Glomerular visceral epithelial cell (primary cell): ENCODE measurements around the gene DNAH7.

ENCODE experiments used
- DNase-seq: peaks from one replicate; pipeline ENCODE4 v3.0.0-alpha.2; 2016; ENCODE audit errors: extremely low spot score

Gene DNAH7

DNA sequence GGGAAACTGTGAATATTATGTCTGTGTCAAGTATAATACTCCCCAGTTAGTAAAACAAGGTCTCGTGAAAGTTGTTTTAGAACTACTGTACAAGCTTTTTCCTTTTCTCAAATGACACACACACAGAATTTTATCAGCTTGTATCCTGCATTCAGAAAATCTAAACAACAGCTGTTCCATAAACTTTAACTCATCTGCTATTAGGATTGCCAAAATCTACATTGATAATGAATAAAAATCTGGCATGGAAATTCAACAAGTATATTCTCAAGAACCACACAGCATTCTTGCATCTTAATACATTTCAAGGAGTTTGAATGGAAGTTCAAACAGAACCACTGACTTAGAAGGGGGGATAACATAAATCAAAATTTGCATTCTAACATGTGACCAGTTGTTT, 260.4 kb downstream of the DNAH7 start:
- no peak for DNase-seq

DNA sequence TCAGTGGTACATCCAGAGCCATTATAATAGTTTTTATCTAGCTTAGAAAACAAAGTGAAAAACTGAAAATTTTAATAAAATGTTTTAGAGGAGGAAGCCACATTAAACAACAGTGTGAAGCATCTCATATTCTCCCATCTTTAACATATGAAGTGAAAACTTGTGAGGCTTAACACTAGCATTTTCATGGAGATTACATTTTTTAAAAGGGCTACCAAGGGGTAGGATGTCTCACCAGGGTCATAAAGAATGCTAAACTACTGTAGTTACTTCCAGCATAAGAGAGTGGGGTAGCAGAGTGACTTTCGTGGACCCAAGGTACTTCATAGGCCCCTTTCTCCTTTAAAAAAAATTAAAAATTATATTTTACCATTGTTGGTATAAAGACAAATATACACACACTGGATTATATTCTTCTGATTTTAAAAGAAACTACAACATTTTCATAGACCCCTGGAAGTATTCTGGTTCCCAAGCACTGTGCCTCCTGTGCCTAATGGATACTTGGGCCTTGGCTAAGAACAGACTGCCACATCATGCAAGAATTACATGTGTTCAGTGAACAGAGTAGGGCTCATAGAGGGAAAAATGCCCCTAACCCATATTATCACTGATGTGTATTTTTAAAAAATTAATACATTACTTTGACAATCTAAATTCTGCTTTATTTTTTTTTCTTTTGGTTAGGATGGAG, 263.2 kb downstream of the DNAH7 start:
- DNase-seq = no peak

DNA sequence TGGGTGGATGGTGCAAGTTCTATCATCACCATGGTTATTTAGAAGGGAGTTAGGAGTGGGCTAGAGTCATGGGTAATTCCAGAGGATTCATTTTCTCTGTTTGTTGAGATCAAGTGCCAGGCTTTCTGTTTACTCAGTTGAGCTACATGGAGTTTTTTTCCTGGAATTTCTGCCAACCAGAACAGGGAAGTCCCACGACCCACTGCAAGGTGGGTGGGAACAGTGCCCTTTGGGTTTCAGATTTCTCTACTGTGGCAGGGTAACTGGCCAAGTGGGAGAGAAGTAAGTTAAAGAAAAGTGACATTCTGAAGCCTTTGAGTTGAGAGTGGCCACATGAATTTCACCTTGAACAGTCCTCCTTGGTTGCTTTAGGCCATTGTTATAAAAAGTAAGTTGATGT, 272.8 kb downstream of the DNAH7 start:
- no peak for DNase-seq

DNA sequence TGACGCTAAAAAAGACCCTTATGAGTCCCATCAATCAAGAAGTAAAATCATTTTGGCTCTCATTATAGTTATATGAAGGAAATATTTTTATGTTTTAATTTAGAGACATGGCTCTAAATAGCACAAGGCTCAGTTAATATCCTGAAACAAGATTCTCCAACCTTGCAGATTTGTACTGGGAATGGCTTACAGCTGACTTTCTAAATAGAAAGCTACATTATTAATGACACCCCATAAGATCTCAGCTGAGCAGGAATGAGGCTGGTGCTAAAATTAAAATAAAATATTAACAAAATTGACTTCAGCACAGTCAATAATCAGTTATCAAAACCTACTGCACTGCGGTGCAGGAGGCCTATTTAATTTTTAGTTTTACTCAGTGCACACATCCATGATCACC, 274.8 kb downstream of the DNAH7 start:
- DNase-seq = no peak

DNA sequence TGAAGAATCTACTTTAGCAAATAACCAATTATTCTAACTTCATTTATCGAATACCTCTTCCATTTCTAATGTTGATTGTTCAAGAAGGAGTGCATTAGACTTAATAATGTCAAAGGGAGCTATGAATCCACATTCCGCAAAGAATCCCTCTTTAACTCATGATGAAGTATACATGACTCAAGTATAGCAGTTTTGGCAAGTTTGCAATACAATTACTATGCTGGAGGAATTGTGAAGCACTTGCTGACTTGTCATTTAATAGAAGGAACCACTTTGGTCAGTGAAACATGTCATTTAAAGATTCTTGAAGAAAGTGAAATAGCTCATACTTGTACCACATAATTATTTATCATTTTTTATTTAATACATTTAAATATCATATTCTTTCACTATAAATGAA, 286.5 kb downstream of the DNAH7 start:
- no peak for DNase-seq

DNA sequence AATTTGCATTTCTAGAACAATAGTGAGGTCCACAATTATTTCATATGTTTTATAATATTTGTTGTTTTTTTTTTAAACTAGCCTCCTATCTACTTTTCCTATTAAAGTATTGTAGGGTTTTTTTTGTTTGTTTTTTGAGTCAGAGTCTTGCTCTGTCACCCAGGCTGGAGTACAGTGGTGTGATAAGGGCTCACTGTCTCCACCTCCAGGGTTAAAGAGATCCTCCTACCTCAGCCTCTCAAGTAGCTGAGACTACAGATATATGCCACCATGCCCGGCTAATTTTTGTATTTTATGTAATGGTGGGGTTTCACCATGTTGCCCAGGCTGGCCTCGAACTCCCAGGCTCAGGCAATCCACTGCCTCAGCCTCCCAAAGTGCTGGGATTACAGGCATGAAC, 289.1 kb downstream of the DNAH7 start:
- no peak for DNase-seq

DNA sequence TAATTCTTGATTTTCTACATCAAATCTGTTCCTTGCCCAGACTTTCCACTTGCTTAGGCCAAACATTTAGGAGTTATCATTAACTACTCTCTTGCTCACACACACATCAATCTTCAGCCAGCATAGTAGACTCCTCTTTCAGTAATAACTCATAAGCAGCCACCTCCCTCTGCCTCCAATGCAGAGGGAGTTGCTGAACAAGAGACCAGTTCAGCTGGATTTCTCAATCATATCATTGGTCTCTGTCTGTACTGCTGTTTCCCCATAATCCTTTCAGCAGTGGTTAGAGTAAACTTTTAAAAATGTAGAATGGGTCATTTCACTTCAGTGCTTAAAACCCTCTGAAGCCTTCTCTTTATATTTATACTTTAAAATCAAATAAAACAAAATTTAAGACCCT, 298.7 kb downstream of the DNAH7 start:
- DNase-seq = no peak

DNA sequence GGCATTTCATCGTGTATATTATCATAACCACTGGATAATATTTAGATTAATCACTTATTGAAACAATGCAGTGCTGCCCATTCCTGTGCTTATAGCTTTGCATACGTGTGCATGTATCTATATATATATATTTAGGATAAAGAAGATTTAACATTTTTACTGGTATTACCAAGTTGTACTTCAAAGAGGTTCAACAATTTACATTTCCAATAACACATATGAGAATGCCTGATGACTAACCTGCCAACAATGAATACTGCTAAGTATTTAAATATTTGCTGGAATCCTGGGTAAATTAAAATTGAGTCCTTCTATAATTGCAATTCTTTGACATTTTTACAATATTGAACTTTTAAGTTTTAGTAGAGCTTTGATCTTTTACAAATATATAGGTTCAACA, 300.2 kb downstream of the DNAH7 start:
- no peak for DNase-seq

DNA sequence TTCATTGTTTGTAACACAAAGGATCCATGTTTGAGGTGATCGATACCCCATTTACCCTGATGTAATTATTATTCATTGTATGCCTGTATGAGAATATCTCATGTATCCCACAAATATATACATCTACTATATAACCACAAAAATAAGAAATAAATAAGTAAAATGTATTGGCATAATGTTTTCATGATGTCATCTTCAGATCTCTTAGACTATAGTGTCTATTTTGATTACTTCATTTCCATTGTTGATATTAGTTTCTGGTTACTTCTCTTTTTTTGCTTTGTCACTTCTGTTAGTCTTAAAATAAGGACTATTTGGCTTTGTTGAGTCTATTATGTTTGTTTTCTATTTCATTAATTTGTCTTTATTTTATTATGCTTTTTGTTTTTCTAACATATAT, 301.9 kb downstream of the DNAH7 start:
- DNase-seq = no peak

DNA sequence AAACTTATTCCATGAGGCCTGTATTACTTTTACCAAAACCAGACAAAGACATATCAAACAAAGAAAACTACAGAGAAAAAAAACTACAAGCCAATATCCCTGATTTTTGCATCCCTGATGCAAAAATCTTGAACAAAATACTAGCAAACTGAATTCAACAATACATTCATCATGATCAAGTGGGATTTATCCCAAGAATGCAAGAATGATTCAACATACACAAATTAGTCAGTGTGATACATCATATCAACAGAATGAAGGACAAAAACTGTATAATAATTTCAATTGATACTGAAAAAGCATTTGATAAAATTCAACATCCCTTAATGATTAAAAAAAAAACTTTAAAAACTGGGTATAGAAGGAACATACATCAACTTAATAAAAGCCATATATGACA, 304.8 kb downstream of the DNAH7 start:
- DNase-seq = no peak

DNA sequence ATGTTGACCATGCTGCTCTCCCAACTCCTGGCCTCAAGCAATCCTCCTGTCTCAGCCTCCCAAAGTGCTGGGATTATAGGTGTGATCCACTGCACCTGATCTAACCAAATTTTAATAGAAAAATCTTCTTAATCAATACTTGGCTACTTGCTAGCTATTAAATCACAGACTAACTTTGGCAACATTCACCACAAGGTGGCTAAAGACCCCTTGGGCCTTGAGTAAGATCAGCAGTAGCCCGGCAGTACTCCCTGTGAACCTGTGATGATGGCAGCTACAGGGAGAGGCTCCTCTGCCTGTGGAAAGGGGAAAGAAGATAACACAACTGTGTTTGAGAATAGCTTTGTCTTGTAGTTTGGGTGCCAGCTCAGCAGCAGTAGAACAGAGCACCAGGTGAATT, 308.8 kb downstream of the DNAH7 start:
- no peak for DNase-seq

DNA sequence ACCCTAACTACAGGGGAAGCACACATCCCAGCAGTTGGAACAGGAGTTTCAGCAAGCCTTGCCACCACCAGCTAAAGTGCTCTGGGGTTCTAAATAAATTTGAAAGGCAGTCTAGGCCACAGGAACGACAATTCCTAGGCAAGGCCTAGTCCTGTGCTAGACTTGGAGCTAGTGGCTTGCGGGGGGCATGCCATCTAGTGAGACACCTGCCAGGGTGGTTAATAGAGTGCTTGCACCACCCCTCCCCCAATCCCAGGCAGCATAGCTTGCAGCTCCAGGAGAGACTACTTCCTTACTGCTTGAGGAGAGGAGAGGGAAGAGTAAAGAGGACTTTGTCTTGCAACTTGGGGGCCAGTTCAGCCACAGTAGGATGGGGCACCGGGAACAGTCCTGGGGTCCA, 309.8 kb downstream of the DNAH7 start:
- no peak for DNase-seq

DNA sequence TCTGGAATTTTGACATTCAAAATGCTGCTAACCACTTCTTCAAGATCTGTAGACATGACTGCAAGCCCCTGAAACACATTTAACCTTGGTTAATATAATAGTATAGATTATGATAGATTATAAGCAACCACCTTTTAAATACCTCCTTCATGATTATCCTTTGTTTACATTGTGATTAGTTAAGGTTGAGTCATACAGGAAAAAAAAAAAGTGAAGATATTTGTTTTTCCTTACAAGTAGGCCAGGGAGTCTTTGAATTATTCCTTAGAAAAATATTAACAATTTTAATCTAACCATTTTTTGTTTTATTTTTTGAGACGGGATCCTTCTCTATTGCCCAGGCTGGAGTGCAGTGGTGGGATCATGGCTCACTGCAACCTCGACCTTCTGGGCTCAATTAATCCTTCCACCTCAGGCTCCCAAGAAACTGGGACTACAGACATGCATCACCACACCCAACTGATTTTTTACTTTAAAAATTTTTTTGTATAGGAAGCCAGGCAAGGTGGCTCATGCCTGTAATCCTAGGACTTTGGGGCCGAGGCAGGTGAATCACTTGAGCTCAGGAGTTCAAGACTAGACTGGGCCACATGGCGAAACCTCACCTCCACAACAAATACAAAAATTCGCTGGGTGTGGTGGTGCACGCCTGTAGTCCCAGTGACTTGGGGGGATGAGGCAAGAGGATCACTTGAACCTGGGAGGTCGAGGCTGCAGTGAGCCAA, 312.3 kb downstream of the DNAH7 start:
- DNase-seq = no peak

DNA sequence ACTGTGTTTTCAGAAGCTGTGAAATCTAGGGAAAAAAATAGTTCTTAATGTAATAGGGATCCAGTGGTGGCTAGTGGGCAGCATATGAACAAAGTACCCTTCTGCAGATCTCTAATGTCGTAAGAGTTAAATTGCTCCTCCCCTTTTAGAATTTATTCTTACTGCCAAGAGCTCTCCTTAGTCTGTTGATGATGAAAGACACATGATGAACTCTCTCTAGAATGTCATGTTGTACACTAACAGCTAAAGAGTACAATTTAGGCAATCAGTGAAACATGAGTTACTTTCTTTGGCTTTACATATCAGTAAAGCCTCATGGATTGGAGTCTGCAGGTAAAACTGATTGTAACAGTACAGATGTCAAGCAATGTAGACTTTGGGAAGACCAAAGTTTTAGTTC, 327.4 kb downstream of the DNAH7 start:
- DNase-seq = no peak

DNA sequence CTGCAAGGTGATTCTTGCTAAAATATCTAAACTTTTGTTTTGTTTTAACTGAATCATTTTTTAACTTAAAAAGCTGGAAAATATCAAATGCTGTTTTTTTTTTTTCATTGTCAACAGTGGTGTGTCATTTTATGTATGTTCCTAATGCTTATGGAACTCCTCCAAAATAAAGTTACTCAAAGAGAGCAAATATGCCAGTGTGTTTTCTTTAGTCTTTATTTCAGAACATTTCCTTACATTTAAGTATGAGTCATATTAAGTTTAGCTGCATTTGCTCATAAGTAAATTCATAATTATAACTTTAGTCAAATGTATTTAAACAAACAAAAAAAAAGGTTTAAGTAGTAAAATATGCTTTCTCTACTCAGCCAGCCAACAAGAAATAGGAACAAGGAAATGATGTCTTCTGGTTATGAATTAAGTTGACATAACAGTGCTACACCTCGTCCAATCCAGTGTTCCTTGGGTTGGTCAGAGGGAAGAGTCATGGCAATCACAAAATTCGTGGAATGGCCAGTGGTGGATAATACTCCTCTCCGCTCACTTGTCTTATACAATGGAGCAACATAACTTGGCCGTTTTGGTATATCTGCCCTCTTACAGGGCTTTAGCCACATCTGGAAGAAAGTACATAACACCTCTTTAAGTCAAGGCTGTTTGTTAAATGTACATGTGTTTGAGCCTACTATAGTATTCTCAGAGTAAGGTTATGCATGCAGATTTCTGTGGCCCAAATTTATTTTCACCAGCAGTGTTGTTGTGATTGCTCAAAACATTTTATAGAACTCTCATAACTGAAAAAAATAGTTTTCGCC, 330.9 kb downstream of the DNAH7 start:
- no peak for DNase-seq

DNA sequence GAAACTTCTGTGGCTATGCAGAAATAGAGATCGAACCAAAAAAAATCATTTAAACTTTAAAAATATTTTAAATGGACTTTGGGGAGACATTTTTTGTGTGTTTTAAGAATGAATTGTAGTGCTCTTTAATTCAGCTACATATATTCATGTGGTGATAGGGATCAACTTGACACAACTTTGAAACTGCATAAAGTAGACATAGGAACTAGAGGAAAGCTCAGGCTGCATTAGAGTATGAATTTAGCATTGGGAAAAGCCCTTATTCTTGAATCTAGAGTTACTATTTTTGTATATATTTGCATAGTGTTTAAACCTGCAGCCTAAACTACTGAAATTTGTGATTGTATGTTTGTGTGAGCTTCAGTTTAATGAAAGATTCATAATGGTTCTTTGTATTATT, 333.3 kb downstream of the DNAH7 start:
- no peak for DNase-seq

DNA sequence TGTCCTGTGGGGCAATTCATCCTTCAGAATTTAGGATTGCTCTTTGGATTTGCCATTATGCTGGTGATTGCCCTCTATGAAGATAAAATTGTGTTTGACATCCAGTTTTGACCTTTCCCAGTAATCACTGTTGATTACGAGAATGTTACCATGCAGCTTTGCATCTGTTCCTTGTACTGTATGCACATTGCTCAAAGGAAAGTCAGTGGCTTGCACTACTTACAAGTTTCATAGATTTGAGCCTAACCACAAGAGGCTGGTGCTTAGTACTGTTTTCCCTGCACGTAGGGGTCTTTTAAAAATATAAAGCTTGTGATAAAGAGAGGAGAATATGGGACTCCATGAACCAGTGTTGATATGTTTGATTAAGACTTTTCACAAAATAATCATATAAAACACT, 333.7 kb downstream of the DNAH7 start:
- no peak for DNase-seq

DNA sequence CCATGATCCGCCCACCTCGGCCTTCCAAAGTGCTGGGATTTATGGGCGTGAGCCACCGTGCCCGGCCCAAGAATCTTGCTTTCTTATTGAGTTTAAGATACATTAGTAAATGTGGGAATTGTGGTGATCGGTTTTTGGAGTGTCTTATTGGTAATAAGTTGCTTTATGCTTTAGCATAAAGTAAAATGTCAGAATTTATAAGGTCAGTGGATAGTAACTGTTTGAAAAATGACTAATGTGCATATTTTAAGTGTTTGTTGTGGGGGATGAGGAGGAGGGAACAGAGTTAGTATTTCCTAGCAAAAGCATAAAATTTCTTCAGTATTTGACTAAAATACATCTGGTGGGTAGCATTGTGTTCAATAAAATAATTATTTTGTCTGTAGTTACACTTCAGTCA, 334.2 kb downstream of the DNAH7 start:
- DNase-seq = no peak

DNA sequence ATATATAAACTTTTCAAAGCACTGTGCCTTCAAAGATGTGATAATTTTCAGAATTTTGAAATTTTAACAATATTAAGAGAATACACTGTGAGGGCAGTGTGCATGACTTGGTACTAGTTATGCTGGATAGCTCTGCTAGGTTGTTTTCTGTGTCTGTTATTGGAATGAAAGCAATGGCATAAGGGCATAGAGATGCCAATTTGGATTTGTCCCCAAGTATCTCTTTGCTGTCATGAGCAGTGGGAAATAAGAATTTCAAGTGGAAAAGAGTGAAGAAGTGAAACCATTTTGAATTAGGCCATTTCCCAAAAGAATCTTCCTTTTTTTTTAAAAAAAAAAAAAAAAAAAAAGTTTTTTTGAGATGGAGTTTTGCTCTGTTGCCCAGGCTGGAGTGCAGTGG, 334.8 kb downstream of the DNAH7 start:
- no peak for DNase-seq

DNA sequence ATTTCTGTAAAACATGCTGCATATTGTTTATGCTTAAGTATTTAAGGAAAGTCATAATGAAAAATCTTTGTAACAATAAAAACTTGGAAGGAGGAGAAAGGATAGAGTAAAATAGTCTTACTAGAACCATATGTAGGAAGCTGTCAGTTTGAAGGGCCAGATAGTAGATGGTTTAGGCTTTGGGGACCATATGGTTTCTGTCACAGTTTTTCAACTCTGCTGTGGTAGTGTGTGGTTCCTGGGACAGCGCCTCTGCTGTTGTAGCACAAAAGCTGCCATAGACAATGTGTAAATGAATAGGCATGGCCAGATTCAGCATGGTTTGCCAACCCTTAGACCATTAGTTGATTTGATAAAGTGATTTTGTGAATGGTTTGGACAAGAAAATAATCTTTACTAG, 336.1 kb downstream of the DNAH7 start:
- DNase-seq = no peak

DNA sequence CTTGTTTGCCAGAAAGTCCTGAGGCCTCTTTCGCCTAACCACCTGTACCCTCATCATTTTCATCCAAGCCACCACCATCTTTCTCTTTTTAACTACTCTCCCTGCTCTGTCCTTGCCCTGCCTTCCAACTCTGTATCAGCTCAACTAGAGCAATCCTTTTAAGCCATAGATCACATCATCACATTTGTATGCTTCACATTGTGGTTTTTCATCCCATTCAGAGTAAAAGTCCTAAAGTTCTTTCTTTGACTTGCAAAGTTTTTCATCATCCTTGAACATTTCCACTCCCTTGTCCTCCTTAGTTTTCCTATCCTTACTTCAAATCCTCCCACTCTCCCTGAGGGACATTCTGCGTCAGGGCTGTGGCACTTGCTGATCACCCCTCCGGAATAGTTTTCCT, 337.7 kb downstream of the DNAH7 start:
- no peak for DNase-seq

DNA sequence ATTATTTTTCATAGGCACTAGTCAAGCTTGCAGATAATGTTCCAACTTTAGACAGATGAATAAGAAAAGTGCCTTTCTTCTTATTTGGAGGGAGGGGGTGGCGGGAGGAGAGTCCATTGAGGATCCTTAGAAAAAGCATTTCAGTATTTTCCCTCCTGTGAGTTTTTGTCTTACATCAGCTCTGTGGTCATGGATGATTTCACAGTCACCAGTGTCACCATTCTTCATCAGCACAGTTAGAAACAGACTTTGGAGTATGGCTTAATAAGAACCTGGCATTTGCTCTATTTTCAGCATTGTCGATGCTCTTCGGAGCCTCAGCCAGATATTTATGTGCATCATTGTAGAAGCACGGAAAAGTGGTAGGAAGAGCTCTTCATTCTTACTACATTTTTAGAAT, 341.5 kb downstream of the DNAH7 start:
- DNase-seq = no peak

DNA sequence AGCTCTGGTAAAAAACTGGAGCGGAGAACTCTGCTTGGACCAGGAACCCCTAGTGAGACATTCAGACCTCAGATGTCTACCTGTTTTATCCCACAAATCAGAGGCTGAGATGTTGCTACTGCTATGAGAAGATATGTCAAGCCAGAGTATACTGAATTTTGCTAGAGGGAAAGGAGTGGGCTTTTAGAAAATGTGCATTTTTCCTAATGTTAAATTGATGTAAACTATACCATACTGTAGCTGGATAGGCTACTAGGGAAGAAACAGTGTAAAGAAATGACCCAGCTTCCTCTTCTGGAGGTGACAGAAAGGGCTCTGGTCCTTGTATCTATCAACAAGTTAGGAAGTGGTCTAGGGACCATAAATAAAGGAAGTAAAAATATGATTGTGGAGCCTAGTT, 346.6 kb downstream of the DNAH7 start:
- DNase-seq = no peak
